WTC11 (cell line): ENCODE data around the gene ITIH2. TPM values are rescaled to one million over a fixed set of nuclear protein-coding genes. Genes with fewer than 3 reads are reported as not detected.

Experiments used
- ATAC-seq: fragments of 200-7000 bp; cut with Tn5 transposase; 2 replicates; pipeline ENCODE4 v1.10.0; 2021; ENCODE audit warnings: mild to moderate bottlenecking, moderate library complexity
- CTCF ChIA-PET: fragments of 300-600 bp; sonication (Branson Sonifier 250); formaldehyde crosslinking; loops from one replicate; lab custom pipeline; 2021; ENCODE audit warnings: antibody characterized with exemption; lab: Charles Lee
- POLR2A ChIA-PET: fragments of 350-600 bp; sonication (Branson Sonifier 250); formaldehyde crosslinking; loops from one replicate; lab custom pipeline; 2021; ENCODE audit warnings: antibody characterized with exemption; lab: Charles Lee
- DNase-seq: peaks from one replicate; pipeline ENCODE4 v3.0.0; 2021; ENCODE audit warnings: low spot score
- H3K27ac Mint-ChIP-seq: 2 replicates; pipeline ENCODE4 v1.8.0; 2021; ENCODE audit warnings: mixed read lengths
- H3K27me3 Mint-ChIP-seq: 2 replicates; pipeline ENCODE4 v1.8.0; 2021; ENCODE audit warnings: low read depth, mild to moderate bottlenecking, moderate library complexity, mixed read lengths
- H3K36me3 Mint-ChIP-seq: 2 replicates; pipeline ENCODE4 v1.8.0; 2021; ENCODE audit warnings: mixed read lengths
- H3K4me1 Mint-ChIP-seq: 2 replicates; pipeline ENCODE4 v1.8.0; 2022; ENCODE audit warnings: mixed read lengths
- H3K4me3 Mint-ChIP-seq: 2 replicates; pipeline ENCODE4 v1.8.0; 2021; ENCODE audit warnings: mild to moderate bottlenecking, moderate library complexity, mixed read lengths
- H3K9me3 Mint-ChIP-seq: 2 replicates; pipeline ENCODE4 v1.8.0; 2021; ENCODE audit warnings: mixed read lengths
- ATF1 ChIP-seq: sonication (generic); formaldehyde crosslinking; IDR thresholded peaks from 2 replicates; pipeline ENCODE4 v1.8.1; 2023; ENCODE audit warnings: mild to moderate bottlenecking, moderate library complexity, missing genetic modification reagents
- CREM ChIP-seq: sonication (generic); formaldehyde crosslinking; IDR thresholded peaks from 2 replicates; pipeline ENCODE4 v1.8.1; 2022; ENCODE audit warnings: mild to moderate bottlenecking, missing genetic modification reagents, moderate library complexity
- ESRRA ChIP-seq: sonication (generic); formaldehyde crosslinking; IDR thresholded peaks from 2 replicates; pipeline ENCODE4 v1.8.1; 2022; ENCODE audit warnings: mild to moderate bottlenecking, missing genetic modification reagents, borderline replicate concordance
- FOXJ3 ChIP-seq: sonication (generic); formaldehyde crosslinking; IDR thresholded peaks from 2 replicates; pipeline ENCODE4 v1.9.0; 2021; ENCODE audit warnings: missing genetic modification reagents, mild to moderate bottlenecking, borderline replicate concordance
- KAT7 ChIP-seq: sonication (generic); formaldehyde crosslinking; IDR thresholded peaks from 2 replicates; pipeline ENCODE4 v1.8.1; 2023; ENCODE audit warnings: missing genetic modification reagents, mild to moderate bottlenecking, borderline replicate concordance
- MXD4 ChIP-seq: fragments of 250-450 bp; sonication (Bioruptor Pico); IDR thresholded peaks from 2 replicates; pipeline ENCODE4 v1.8.0; 2021; ENCODE audit warnings: mild to moderate bottlenecking, moderate library complexity, borderline replicate concordance
- NFE2L1 ChIP-seq: sonication (generic); formaldehyde crosslinking; IDR thresholded peaks from 2 replicates; pipeline ENCODE4 v1.8.1; 2023; ENCODE audit warnings: missing genetic modification reagents
- PREB ChIP-seq: sonication (generic); formaldehyde crosslinking; IDR thresholded peaks from 2 replicates; pipeline ENCODE4 v1.8.1; 2022; ENCODE audit warnings: mild to moderate bottlenecking, missing genetic modification reagents, moderate library complexity, borderline replicate concordance
- SMAD4 ChIP-seq: sonication (generic); formaldehyde crosslinking; IDR thresholded peaks from 2 replicates; pipeline ENCODE4 v1.8.0; 2022; ENCODE audit warnings: mild to moderate bottlenecking, missing genetic modification reagents
- TEAD1 ChIP-seq: sonication (generic); formaldehyde crosslinking; IDR thresholded peaks from 2 replicates; pipeline ENCODE4 v1.8.0; 2022; ENCODE audit warnings: mild to moderate bottlenecking, missing genetic modification reagents
- ZNF121 ChIP-seq: sonication (generic); formaldehyde crosslinking; IDR thresholded peaks from 2 replicates; pipeline ENCODE4 v1.8.0; 2023; ENCODE audit warnings: missing genetic modification reagents
- ZNF416 ChIP-seq: fragments of 250-450 bp; sonication (Bioruptor Pico); IDR thresholded peaks from 2 replicates; pipeline ENCODE4 v1.9.0; 2021; ENCODE audit warnings: mild to moderate bottlenecking, inconsistent platforms
- ZNF425 ChIP-seq: fragments of 250-450 bp; sonication (Bioruptor Pico); conservative IDR thresholded peaks from 2 replicates; pipeline ENCODE4 v1.9.0; 2021; ENCODE audit warnings: mild to moderate bottlenecking
- ZSCAN18 ChIP-seq: fragments of 250-450 bp; sonication (Bioruptor Pico); IDR thresholded peaks from 2 replicates; pipeline ENCODE4 v2.1.2; 2022; ENCODE audit warnings: mild to moderate bottlenecking, moderate library complexity
- total RNA-seq: library from RNA; stranded (reverse); gene quantifications from 3 replicates; pipeline ENCODE4 v1.2.3, GENCODE V29; 2021
- TF ChIP-seq, protein P1 (sequence below): sonication (generic); formaldehyde crosslinking; IDR thresholded peaks from 2 replicates; pipeline ENCODE4 v1.8.0; 2022; ENCODE audit warnings: mild to moderate bottlenecking, missing genetic modification reagents
- TF ChIP-seq, protein P2 (sequence below): sonication (generic); formaldehyde crosslinking; IDR thresholded peaks from 2 replicates; pipeline ENCODE4 v1.8.1; 2022; ENCODE audit warnings: low read depth, missing genetic modification reagents, borderline replicate concordance
- TF ChIP-seq, protein P3 (sequence below): sonication (generic); formaldehyde crosslinking; IDR thresholded peaks from 2 replicates; pipeline ENCODE4 v1.8.1; 2022; ENCODE audit warnings: mild to moderate bottlenecking, moderate library complexity, missing genetic modification reagents
- TF ChIP-seq, protein P4 (sequence below): fragments of 250-450 bp; sonication (Bioruptor Pico); IDR thresholded peaks from 2 replicates; pipeline ENCODE4 v1.8.0; 2021; ENCODE audit warnings: mild to moderate bottlenecking

Gene ITIH2
- total RNA-seq, 1 experiment from 2014 or later = 0.83 TPM

DNA sequence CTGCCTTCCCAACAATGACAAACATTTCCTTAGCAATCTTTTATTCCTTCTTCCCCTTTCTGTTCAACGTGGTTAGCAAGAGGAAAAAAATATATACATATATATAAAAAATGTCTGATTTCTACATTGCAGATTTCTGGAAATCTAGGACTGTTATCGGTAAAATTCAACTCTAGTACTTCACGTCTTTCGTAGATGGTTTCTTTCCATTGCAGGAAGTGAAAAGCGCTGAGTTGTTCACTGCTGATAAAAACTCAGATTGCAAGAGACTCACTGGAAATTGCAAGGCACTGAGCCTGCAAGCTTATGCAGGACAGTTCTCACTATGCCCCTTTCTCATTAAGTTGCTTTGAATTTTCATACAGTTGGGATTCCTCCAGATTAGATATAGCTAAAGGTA, 60.8 kb downstream of the ITIH2 start:
- Mint-ChIP-seq H3K27me3 (no peaks in the 10 kb centered on the region), H3K27ac (no peak overlapping the region), H3K9me3 (no peaks in the 10 kb centered on the region), H3K36me3 (peaks cover 60% of the 10 kb centered on the region), H3K4me3 (no peak overlapping the region), H3K4me1 (no peaks in the 10 kb centered on the region)
- POLR2A ChIA-PET = no interaction called here
- CTCF ChIA-PET = interaction anchor here (1.1 kb wide), 1 partner anchor 77 kb away, joined by 3 read pairs; no protein-coding TSS in a partner anchor
- TF ChIP-seq ZSCAN18 (CRISPR knock-in tag) = no peak
- no peak for TF ChIP-seq NFE2L1
- TF ChIP-seq ZNF416 (CRISPR knock-in tag) = no peak
- TF ChIP-seq KAT7 (CRISPR knock-in tag) = no peak
- TF ChIP-seq FOXJ3 = no peak
- no peak for TF ChIP-seq ZNF425 (CRISPR knock-in tag)
- no peak for TF ChIP-seq TEAD1 (CRISPR knock-in tag)
- TF ChIP-seq PREB = no peak
- TF ChIP-seq, protein P1, sequence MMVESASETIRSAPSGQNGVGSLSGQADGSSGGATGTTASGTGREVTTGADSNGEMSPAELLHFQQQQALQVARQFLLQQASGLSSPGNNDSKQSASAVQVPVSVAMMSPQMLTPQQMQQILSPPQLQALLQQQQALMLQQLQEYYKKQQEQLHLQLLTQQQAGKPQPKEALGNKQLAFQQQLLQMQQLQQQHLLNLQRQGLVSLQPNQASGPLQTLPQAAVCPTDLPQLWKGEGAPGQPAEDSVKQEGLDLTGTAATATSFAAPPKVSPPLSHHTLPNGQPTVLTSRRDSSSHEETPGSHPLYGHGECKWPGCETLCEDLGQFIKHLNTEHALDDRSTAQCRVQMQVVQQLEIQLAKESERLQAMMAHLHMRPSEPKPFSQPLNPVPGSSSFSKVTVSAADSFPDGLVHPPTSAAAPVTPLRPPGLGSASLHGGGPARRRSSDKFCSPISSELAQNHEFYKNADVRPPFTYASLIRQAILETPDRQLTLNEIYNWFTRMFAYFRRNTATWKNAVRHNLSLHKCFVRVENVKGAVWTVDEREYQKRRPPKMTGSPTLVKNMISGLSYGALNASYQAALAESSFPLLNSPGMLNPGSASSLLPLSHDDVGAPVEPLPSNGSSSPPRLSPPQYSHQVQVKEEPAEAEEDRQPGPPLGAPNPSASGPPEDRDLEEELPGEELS (CRISPR knock-in tag) = no peak
- TF ChIP-seq, protein P2, sequence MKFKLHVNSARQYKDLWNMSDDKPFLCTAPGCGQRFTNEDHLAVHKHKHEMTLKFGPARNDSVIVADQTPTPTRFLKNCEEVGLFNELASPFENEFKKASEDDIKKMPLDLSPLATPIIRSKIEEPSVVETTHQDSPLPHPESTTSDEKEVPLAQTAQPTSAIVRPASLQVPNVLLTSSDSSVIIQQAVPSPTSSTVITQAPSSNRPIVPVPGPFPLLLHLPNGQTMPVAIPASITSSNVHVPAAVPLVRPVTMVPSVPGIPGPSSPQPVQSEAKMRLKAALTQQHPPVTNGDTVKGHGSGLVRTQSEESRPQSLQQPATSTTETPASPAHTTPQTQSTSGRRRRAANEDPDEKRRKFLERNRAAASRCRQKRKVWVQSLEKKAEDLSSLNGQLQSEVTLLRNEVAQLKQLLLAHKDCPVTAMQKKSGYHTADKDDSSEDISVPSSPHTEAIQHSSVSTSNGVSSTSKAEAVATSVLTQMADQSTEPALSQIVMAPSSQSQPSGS (CRISPR knock-in tag) = no peak
- no peak for TF ChIP-seq MXD4
- TF ChIP-seq, protein P3, sequence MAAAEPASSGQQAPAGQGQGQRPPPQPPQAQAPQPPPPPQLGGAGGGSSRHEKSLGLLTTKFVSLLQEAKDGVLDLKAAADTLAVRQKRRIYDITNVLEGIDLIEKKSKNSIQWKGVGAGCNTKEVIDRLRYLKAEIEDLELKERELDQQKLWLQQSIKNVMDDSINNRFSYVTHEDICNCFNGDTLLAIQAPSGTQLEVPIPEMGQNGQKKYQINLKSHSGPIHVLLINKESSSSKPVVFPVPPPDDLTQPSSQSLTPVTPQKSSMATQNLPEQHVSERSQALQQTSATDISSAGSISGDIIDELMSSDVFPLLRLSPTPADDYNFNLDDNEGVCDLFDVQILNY (CRISPR knock-in tag) = no peak
- no peak for TF ChIP-seq CREM (CRISPR knock-in tag)
- no peak for TF ChIP-seq ZNF121 (CRISPR knock-in tag)
- TF ChIP-seq ESRRA (CRISPR knock-in tag) = no peak
- TF ChIP-seq SMAD4 = no peak
- no peak for TF ChIP-seq ATF1 (CRISPR knock-in tag)
- TF ChIP-seq, protein P4, sequence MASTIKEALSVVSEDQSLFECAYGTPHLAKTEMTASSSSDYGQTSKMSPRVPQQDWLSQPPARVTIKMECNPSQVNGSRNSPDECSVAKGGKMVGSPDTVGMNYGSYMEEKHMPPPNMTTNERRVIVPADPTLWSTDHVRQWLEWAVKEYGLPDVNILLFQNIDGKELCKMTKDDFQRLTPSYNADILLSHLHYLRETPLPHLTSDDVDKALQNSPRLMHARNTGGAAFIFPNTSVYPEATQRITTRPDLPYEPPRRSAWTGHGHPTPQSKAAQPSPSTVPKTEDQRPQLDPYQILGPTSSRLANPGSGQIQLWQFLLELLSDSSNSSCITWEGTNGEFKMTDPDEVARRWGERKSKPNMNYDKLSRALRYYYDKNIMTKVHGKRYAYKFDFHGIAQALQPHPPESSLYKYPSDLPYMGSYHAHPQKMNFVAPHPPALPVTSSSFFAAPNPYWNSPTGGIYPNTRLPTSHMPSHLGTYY (CRISPR knock-in tag) = no peak
- no peak for ATAC-seq
- DNase-seq = no peak
